EH (cell line): ENCODE results near the gene BANK1.

Experiments used
- DNase-seq: peaks from one replicate; pipeline ENCODE4 v3.0.0-alpha.2; 2015; ENCODE audit warnings: low read depth

The BANK1 gene

DNA sequence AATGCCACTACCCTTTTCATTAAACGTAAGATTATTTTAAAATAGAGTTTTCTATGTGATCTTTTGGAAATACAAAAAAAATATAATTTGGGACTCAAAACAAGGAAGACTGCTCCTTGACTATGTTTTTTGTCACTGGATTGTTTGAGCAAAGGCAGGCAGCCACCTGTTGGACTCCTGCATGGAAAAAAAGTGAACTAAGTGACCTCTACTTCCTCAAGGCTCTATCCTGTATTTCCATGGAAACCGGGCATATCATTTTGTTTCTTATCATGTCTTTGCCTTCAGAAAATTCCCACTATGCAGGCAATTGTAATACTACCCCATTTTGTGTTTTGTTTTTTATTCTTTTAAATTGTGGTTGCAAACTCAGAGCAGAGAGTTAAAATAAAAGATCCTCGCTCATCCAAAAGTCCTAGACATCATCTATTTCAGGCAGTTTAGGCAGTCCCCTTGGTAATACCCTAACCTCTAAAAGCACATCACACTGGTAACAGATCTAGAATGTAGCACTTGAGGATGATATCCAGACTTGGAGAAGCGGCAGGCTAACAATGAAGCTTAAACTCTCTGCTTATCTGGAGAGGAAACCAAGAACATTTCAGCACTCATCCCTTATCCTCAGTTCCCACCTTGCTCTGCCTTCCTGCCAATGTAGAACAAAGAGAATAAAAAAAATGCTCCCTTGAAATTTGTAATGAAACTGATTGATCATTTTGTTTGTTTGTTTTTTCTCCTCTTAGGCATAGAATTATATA, 165.7 kb downstream of the BANK1 start:
- no peak for DNase-seq

DNA sequence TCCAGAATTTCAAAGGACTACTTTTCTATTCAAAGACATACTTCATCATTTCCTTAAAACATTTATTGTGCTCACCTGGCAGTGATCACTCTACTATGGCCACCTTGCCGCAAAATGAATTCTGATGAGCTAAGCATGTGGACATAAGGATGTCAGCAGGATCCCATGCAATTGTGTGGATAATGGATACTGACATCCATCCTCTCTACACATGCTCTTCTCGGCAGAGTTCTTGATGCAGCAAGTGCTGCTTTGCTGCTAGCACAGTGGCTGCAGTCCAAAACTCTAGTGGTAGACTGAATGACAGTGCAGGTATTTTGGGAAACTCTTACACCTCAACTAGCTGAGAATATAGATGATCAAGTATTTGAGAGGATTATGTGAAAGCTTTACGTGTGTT, 168.0 kb downstream of the BANK1 start:
- DNase-seq, result no peak

DNA sequence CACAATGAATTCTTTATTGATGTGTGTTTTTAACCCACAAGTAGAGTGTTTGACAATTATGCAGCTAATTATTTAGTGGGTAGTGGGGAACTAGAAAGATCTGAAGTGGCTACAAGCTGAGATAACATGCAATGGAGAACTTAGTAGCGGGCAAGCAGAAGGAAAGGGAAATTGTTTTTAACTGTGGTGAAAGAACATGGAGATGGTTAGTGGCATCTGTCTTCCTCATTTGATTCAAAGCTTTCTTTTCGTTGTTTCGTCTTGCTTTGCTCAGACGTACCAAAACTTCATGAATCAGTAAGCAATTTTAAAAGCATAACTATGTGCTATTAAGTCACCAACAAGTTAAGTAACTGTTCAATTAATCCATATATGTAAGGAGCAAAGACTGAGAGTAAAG, 169.9 kb downstream of the BANK1 start:
- DNase-seq, result no peak

DNA sequence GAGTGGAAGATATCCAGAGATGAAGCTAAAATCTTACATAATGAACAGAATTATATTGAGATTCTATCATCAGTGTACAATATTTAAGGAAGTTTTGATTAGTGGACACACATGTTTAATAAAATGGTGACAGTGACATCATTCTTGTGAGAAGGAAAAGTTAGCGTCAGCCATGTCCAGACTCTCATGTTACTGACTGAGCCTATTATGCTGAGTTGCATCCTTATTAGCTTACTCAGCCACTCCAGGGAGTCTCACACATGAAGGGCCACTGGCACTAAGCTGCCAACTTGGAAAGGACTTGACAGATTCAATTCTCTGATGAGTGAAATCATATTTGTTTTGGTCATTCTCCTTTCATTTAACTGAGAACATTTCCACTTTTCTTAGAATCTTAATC, 170.6 kb downstream of the BANK1 start:
- DNase-seq, result peak; percentile 55

DNA sequence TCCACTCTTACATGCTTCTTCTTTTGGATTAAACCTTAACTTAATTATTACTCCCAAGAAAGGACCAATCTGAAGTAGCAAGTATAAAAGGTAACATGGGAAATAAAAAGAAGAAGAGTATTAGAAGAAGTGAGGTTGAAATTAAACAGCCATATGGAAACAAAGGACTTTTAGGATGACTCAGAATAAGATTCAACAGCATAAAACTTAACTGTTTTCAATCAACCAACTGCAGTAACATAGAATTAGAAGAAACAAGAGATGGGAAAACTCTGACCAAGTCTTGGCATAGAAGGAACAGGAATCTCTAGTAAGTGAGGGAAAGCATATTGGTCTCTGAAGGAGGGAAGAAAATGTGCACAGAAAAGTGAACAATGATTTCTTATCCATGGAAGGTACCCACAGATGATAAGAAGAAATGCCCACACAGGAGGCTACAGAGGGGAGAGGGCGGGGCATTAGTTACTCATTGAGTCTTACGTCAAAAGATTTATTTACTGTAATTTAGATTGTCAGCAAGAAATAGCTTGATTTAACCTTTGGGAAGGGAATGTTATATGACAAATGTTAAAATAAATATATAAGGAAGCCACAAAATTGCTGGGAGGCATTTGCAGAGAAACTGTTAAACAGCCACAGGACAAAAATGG, 177.3 kb downstream of the BANK1 start:
- peak; percentile 64 for DNase-seq

DNA sequence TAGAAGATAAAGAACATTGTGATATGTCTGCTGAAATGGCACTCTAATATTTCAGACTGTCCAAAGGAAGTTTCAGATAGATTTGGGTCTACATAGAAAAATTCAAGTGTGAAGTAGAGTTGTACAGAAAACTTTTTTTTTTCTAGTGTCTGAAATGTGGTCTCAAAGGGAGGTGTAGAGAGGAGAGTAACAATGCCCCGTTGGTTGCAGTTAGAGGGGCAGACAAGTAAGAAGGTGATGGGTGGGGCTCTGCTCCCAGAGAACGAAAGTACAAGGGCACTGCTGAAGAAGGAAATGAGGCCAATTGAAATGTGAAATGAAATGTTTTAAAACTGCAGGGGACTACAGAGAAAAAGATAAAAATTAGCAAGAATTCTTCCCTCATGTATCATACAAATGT, 177.8 kb downstream of the BANK1 start:
- no peak for DNase-seq

DNA sequence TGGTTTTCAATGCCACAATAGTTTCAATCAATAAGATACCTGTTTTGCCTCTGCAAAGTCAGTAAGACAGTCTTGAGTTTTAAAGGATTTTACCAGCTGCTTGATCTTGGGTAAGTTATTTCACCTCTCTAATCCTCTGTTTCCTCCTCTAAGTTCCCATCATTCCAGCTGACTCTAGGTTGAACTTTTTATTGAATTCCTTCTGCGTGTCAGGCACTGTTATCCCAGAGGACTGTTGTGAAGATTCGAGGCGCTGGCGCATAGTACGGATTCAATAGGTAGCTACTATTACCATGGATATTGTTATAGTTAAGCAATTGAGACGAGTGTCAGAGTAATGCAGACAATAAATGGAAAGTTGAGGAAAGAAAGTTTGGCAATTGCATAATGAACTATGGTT, 179.4 kb downstream of the BANK1 start:
- DNase-seq, result no peak

DNA sequence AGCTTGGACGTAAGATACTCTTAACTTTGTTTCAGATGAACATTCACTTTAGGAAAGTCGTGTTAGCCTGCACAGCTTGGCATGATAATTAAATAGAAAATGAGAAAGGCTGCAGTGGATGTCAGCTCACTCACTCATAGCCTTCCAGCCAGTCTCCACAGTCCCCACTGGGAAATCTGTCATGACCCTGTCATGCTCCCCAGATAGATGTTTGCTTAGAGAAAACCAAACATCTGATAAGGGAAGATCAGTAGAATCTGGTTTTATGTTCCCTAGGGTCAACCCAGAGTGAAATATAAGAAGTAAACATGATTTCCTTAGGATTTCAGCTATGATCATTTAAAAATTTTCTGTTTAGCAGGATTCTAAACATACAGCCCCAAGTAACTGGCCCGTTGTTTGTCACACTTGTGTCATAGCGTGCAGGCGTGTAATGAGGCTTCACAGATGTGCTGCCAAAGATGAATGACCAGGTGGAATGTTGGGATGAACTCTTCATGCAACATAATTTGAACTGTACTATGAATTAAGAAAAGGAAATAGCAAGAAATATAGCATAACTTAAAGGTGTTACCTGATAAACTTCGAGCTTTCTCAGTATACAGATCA, 180.1 kb downstream of the BANK1 start:
- peak; percentile 11 for DNase-seq

DNA sequence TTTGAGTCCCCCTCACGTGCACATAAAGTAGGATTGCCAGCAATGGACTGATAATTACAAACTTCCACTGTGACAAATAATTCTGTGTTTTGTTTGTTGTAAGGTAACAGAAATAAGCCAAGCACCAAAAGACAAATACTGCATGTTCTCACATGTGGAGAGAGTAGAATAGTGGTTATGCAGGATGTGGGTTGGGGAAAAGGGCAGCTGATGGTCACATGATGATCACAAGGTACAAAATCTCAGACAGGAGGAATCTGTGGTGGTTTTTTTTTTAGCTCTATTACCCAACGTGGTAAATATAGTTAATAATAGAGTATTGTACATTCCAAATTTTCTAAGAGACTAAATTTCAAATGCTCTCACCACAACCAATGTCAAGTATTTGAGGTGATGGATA, 182.3 kb downstream of the BANK1 start:
- DNase-seq, result peak; percentile 36

DNA sequence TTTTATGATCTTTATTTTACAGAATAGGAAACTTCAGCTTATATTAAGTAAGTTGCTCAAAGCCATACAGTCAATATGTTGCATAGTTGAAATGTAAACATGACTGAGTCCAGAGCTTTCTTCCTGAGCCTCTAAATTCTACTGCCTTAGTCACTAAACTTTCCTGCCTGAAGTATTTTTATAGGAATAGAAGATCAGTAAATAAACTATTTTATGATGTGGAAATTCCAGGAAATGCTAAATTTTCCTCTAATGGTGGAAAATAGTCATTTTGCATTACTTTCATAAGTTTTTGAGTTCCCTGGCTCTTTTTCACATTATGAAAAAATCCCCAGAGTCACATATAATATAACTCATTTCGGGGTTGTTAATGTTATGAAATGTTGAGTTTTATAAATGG, 182.8 kb downstream of the BANK1 start:
- peak; percentile 78 for DNase-seq

DNA sequence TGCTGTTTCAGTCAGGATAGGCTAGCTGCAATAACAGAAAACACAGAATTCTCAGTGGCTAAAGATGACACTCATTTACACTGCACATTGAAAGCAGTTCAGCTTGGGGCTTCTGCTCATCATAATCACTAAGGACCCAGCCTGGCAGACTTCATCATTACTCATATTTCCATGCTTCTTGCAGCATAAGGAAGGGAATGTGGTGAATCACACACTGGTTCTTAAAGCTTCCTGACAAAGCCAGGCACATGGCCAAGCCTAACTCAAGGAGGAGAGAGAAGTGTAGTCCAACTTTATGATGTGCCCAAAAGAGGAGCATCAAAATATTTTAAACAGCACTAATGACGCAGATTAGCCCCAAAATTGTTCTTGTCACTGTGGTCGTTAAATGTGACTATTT, 186.5 kb downstream of the BANK1 start:
- DNase-seq, result peak; percentile 99

DNA sequence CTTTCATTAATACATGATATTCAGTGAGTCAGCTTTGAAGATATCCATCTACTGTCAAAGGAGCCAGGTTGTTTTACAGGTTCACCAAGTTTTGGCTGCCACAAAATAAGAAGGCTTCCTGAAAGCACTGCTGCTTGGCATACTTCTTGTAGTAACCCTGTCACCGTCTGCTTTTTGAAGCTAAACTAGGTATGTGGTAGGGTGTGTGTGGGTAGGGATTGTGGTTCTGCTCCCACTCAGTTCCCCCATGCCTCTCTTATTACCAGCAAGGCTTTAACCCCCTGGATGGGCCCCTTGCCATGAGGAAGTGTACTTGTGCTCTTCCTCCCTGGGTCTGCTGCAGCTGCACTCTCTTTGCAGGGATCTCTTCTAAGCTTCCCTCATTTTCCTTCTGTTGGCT, 191.2 kb downstream of the BANK1 start:
- no peak for DNase-seq

DNA sequence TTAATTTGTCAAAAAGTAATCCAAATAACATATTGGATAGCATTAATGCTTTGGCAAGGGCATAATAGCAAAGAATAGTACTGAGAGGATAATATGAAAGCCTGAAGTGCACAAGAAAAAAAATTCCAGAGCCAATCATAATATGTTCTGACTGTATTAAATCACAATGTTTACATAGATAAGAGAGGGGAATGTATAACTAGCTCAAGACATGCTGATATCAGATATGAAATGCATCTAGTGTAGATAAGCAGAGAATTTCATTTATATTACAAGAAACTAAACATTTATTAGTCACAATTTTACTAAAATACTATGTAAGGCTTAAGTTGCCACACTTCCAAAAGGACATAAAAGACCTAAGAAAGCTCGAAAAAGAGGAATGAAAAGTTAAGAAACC, 193.3 kb downstream of the BANK1 start:
- no peak for DNase-seq

DNA sequence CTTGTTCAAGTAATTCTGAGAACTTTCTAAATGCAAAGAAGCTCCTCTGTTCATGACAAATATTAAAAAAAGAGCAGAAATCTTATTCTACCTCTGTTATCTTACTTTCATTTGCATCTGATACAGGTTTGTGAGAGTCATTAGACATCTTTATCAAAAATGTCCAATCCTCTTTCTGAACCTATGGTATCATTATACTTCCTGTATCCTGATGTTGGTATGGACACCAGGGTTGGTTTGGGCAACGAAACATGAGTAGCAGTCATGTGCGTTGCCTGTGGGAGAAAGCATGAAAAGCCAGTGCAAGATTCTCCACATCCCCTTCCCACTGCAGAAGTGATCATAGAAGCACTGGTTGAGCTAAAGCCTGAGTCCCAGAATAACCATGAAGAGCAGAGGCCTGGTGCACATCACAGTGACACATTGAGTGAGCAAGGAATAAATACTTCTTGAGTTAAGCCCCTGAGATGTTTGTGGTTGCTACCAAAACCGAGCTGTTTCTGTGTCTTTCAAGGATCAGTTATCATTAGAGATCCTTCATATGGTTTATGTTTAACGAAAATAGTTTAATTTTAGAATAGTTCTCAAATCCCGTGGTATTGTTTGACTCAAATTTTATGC, 197.2 kb downstream of the BANK1 start:
- no peak for DNase-seq

DNA sequence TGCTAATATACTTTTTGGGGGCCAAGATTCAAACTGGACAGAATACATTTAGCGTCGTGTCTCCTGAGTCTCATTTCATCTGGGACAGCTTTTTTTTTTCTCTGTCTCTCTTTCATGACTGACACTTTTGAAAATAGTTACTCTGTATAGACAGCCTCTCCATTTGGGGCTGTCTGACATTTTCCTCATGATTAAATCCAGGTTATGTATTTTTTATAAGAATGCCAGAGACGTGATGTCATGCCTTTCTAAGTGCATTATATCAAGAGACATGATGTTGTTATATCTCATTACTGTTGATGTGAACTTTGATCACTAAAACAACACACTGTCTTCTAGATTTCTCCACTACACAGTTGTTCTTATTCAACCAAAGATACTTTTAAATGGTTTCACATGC, 199.0 kb downstream of the BANK1 start:
- no peak for DNase-seq

DNA sequence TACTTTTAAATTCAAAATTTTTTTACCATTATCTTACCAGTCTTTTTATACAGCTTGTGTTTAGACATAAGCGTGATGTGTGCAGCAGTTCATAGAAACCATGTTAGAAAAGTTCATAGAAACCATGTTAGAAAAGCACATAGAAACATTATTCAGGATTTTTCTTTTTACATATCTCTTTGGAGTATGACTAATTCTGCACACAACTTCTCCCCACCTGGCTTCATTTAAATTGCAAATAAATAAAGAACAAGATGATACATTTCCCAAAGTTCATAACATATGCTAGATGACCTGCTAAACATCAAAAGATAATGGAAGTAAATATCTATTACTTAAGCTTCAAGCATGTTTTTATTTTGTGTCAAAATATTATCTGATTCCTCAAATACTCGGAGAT, 201.9 kb downstream of the BANK1 start:
- no peak for DNase-seq

DNA sequence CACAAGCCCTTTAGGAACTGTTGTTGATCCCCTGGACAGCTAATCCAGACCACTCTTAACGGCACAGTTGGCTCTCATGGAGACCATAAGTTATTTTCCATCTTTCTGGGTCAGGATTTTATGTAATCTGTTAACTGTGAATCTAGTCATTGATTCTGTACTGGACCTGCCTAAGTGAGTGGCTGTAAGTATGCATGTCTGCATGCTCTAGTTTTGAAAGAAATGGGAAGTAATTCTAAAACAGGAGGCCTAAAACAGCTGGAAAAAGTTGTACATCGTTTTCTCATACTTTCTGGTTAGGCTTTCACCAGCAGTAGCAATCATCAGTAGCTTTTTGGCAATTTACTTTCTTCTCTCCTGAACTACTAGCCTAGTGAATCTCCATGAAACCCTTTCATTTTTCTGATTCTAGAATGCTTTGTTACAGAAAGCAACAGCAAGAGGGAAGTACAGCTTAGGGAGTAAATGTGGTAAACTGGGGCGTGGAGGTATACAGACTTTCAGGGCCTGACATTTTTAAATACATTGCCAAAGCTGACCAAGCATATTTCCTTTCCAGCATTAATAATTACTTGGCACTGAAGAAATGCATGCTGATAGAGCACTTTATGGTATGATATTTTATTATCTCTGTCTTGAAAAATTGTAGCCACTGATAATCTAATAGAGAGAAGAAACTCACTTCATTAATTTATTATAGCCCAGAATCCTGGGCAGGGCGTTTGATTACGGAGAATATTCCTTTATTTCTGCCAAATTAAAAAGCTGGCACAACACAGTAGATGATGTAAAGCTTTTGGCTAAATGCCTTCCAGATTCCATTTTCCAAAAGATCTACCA, 202.7 kb downstream of the BANK1 start:
- DNase-seq, result no peak

DNA sequence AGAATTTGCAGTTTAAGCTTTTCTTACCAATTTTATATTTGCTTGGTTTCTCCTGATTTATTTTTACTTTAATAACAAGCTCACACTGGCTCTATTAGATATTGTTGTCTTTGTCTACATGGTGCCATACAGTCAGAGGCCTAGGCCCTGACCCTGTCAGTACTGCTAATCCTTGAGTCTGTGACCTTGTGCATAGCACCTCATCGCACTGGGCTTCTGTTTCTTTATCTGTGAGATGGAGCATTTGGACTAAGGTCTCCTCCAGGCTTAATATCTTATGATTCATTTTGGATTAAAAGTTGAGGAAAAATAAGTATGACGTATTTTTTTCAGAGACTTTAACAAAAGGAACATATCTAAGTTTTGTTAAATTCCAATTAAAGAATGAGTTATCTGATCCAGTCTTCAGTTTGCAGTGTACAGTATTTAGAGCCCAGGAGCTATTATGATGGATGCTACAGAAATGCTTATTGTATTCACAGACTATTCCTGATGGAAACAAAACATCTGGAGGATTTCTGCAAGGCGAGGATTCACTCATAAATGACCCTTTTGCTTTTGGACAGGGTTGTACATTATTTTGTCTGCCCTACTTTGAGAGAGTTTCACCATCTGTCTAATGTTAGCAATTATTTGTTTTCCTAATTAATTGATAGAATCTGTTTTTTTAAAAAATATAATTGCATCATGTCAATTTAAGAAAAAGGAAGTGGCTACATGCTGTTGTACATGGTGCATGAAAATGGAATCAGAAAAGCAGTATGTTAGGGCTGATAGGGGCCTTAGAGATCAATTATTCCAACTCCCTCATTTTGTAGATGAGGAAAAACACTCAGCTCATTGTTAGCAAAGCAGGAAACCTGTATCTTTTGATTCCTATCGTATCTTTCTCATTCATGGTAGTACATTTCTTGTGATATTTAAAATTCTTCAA, 203.6 kb downstream of the BANK1 start:
- no peak for DNase-seq

DNA sequence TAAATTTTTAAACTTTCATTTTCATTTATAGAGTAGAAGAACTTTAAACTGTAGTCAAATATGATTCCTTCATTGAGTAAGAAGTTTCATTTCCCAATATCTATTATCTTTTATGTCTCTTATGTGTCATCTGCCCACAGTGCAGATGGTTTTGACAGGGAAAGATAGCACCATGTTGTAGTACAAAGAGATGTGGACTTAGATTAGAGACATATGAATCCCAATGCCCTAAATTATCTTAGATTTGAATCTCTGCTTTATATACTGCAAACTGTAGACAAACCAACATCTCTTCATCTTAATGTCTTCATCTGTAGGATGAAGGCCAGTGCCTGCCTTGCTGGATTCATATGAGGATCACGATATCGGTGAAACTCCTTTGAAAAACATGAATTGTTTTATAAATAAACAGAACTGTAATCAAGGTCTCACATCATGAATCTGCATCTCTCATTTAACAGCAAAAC, 217.5 kb downstream of the BANK1 start:
- DNase-seq, result peak; percentile 4

DNA sequence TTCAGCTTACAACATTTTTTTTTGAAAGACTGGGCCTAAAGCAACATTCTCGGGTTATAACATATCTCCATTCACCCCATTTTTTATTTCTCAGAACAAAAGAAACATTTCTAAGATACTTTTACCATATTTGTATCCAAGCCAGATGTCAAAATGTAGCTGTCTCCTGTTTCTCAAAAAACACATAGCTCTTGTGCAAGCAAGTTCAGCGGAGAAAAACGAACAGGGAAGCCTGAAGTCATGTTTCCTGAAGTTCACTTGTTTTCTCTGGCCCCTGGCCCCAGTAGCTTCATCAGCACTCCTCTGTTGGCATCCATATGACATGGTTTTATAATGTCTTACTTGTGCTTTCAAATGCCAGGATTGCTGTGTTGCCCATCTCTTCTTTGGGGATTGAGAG, 218.2 kb downstream of the BANK1 start:
- peak; percentile 6 for DNase-seq

DNA sequence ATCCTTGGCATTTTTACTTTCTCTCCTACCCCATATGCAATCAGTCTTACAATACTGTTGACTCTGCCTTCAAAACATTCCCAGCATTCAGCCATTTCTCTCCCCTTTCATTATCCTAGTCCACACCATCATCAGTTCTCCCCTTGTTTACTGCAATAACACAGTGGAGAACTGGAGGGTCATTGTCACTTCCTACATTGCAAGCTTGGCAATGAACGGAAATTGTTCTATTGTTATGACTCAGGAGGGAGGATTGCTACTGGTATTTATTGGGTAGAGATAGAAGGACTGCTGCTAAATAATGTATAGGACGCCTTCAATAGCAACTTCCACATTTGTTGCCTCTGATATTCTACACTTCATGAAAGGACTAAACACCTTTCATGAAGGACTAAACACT, 231.8 kb downstream of the BANK1 start:
- peak; percentile 13 for DNase-seq
